Measurements from ENCODE around the gene PPP1R3F.

DNA sequence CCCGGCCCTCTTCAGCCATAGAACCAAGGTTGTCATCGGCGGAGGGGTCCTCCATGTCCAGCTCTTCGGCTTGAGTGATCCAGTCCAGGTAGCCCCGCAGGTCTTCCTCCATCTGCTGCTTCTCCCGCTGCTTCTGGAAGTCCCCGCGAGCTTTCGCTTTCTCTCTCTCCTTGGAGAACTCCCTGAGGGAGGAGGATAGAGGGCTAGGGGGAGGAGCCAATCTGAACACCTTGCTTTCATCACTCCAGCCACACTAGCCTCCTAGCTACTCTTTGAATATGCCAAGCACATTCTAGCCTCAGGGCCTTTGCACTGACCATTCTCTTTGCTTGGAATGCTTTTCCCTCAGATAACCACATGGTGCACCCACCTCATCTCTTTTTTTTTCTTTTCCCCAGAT, 42.6 kb upstream of the PPP1R3F start:
- TF ChIP-seq, protein P1, sequence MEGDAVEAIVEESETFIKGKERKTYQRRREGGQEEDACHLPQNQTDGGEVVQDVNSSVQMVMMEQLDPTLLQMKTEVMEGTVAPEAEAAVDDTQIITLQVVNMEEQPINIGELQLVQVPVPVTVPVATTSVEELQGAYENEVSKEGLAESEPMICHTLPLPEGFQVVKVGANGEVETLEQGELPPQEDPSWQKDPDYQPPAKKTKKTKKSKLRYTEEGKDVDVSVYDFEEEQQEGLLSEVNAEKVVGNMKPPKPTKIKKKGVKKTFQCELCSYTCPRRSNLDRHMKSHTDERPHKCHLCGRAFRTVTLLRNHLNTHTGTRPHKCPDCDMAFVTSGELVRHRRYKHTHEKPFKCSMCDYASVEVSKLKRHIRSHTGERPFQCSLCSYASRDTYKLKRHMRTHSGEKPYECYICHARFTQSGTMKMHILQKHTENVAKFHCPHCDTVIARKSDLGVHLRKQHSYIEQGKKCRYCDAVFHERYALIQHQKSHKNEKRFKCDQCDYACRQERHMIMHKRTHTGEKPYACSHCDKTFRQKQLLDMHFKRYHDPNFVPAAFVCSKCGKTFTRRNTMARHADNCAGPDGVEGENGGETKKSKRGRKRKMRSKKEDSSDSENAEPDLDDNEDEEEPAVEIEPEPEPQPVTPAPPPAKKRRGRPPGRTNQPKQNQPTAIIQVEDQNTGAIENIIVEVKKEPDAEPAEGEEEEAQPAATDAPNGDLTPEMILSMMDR (IDR thresholded peaks at IDR 0.05; ENCODE audit: poor library complexity), result no peak
- TF ChIP-seq EZH2 (IDR thresholded peaks at IDR 0.05; ENCODE audit: borderline replicate concordance), result no peak
